HG03064 (cell line): ENCODE results near the gene ZBTB45.
"Not testable (repeated sequence)": the region's sequence is repeated elsewhere in the genome, so short reads cannot be mapped to it uniquely, and the experiment has no call there.

Experiments used
- ATAC-seq: cut with Tn5 transposase; IDR thresholded peaks from one replicate; pipeline ENCODE4 v1.9.1; 2021; ENCODE audit warnings: low read depth; ENCODE audit not compliant: unreplicated experiment

The ZBTB45 gene

GRCh38 chr19:58542641-58543372 lies 23.2 kb upstream of the ZBTB45 start:
- not testable (repeated sequence) for ATAC-seq

DNA sequence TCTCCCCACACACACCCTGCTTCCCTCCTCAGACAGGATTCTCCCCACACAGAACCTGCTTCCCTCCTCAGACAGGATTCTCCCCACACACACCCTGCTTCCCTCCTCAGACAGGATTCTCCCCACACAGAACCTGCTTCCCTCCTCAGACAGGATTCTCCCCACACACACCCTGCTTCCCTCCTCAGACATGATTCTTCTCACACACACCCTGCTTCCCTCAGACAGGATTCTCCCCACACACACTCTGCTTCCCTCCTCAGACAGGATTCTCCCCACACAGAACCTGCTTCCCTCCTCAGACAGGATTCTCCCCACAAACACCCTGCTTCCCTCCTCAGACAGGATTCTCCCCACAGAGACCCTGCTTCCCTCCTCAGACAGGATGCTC lies 19.6 kb upstream of the ZBTB45 start:
- ATAC-seq, result not testable (repeated sequence)

DNA sequence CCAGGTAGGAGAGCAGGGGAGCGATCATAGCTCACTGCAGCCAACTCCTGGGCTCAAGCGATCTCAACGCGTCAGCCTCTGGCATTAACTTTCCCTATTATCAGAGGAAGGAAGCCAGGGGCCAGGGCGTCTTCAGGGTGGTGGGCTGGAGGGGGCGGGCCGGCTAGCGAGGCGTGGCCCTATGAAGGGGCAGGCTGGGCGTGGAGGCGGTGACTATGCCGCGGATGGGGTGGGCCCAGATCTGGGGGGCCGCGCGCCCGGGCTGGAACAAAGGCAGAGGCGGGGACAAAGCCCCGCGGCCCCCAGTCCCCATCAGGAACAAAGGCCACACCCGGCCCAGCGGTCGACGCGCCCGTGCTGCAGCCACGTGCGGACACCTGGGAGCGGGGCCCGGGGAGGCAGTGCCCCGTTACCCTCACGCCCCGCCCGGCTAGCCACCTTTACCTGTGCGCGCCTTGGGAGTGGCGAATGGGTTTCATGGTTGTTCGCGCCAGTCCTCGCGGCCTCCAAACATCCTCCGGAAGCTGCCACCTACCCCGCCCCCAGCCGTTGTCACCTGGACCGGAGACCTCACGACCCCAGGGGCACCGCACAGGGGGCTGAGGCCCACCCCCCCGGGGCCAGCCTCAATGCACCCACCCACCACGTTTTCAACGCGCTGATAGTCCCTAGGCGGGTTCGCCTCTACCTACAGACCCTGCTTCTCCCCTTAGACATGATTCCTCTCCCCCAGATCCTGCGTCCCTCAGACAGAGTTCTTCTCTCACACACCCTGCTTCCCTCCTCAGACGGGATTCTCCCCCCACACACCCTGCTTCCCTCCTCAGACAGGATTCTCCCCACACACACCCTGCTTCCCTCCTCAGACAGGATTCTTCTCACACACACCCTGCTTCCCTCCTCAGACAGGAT lies 18.9 kb upstream of the ZBTB45 start:
- no peak for ATAC-seq

DNA sequence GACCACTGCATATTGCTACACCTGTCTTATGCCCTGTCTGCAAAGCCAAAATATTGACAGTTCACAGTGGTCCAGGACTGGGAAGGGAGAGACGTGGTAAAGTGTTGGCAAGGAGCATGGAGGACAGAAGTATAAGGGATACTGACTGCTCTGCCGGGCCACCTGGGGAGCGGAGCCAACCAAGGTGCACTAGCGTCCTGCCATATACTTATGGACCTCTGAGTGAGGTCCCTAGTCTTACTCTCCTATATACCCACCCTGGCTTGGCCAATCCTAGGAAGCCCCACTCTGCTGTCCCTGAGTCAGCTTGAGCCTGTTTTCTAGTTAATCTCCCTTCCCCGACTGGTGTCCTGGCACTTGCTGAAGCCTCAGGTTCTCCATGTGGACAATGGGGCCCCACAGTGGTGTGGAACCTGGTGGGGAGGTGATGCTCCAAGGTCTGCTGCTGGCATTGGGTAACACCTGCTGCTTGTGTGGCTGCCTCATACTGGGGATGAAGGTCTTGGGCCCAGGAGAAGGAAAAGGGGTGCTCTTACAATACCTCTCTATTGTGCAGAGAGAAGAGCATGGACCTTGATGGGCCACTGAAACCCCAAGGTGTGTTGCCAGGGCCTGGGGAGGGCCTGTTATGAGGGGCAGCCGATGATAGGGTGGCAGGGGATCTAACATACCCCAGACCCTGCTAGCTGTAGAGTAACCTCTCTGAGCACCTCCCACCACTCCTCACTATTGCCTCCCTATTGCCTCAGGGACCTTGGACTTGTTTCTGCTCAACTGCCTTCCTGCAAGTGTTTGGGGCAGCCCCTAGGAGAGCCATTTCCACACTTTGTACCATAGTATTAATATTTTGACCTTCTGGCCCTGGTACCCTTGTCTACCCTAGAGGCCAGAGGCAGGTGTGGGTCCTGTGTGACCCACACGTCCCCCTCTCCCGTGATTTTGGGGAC lies 17.5 kb upstream of the ZBTB45 start:
- no peak for ATAC-seq

- ATAC-seq, result no peak
Observed at GRCh38 chr19:58535857-58536256, 16.2 kb upstream of the ZBTB45 start.

DNA sequence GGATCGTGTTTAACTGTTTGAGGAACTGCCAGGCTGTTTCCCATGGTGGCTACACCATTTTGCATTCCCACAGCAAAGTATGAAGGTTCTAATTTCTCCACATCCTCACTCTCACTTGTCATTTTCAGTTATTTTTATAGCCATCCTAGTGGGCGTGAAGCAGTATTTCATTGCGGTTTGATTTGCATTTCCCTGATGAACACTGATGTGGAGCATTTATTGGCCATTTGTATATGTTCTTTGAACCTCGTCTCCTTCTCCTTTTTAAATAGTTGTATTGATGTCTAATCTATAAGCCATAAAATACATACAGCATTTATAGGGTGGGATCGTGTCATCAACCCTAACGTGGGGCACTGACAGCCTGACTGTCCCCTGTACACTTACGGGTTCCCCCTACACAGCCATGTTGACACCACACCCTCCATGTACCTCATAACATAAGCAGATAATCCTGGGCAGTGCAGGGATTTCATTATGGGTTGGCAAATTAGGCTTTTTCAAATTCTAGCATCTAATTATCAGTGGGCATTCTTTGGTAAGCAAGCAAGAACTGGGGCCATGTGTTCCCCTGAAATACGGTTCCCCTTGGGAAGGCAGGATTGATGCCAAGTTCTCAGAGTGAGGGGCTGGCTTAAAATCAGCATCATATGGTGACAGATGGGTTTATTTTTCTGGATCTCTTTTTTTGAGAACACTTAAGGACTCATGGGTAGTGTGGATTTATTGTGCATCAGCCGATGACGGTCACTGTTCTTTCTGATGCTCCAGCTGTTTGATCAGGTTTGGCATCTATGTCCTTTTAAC lies 11.6 kb upstream of the ZBTB45 start:
- no peak for ATAC-seq

GRCh38 chr19:58529405-58529804 lies 9.8 kb upstream of the ZBTB45 start:
- ATAC-seq, result no peak

DNA sequence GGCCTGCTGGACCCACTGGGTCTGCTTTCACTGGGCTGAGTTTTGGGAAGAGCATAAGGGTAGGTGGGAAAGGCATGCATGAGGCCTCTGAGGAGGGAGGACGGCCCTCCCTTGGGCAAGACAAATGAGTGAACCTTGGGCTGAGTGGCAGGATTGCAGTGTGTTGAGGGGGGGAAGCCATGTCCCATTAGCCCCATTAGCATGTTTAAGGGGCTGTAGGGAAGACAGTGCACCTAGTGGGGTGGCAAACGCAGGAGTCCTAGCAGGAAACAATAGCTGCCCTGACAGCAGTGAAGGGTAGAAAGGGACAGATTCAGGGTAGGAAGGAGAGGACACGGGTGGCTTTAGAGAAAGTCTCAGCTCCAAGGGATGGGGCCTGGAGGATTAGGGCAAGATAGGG lies 3.1 kb upstream of the ZBTB45 start:
- ATAC-seq, result no peak

DNA sequence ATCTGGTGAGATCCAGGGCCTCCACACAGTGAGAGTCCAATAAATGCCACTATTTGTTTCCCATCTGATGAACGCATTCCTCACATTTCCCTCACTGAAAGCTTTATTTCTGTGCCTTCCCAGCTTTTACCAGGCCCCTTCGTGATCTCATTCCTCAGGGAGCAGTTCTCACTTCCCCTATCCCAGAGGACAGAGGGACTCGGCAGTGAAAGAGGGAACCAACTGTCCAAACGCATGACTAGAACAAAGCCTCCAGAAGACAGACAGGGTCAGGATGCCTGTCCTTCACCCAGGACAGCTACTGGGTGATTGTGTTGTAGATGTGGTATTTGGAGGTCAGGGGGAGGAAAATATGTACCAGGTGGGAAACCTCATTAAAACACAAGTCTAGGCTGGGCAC lies 2.0 kb upstream of the ZBTB45 start:
- ATAC-seq, result no peak

DNA sequence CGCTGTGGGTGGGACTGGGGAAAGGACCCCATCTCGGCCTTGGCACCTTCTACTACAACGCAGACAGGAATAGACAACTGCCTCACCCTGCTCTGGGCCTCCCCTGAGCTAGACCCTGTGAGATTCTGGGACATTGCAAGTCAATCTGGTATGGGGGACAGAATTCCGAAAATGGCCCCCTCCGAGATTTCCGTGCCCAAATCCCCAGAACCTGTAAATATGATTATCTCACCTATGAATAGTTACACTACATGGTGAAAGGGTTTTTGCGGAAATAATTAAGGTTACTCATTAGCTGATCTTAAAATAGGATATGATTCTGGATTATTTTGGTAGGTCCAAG lies 618 bp upstream of the ZBTB45 start:
- no peak for ATAC-seq

DNA sequence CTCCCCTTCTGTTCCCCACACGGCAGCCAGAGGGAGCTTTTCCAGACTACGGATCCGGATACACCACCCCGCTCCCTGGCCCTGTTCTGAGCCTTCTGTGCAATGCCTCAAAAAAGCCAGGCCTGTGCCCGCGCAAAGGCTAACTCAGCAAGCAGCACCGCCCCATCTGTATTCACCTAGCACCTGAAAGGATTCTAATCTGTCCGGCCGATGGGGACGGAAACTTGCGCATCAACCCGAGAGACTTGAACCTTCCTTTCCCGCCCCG lies 589 bp downstream of the ZBTB45 start:
- ATAC-seq, result no peak

GRCh38 chr19:58518256-58519086 lies 1.1 kb downstream of the ZBTB45 start:
- no peak for ATAC-seq

GRCh38 chr19:58516964-58517833 lies 2.4 kb downstream of the ZBTB45 start:
- ATAC-seq, result no peak

GRCh38 chr19:58516246-58516836 lies 3.3 kb downstream of the ZBTB45 start:
- no peak for ATAC-seq

DNA sequence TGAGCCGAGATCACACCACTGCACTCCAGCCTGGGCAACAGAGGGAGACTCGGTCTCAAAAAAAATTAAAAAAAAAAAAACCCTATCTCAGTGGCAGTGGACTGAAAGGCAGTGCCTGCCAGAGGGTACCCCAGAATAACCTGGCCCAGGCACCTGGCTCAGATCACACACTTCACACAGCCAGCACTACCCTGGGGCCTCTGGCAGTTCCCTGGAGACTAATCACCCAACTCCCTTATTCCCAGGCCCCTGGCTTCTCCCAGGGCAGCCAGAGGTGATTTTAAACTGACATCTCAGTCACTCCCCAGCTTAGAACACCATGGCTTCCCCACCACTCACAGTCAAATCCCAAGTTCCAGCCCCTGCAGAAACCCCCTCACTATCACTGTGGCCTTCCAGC lies 4.4 kb downstream of the ZBTB45 start:
- ATAC-seq, result no peak

DNA sequence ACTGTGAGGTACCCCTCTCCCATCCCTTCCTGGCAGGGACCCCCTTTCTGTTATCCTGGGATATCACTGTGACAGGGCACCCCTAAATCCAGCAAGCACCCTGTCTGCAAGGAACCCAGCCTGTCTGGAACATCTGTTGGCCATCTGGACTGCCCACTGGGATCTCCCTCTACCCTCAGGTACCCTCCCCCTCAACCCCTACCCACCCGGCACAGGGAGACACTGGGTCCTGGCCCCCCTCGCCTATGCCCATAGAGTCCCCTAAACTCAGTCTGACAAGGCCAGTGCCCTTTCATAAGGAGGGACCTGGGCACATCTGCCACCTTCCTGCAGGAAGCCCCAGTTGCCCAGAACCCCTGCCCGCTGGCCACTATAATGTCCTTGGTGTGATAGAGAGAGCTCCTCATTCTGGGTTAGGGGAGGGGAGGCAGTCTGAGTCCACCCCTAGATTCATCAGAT lies 5.0 kb downstream of the ZBTB45 start:
- ATAC-seq, result no peak

GRCh38 chr19:58513694-58514563 lies 5.7 kb downstream of the ZBTB45 start:
- ATAC-seq, result peak; percentile 69
